ENCODE results near the gene PTRH2. TPM values are rescaled to one million over a fixed set of nuclear protein-coding genes. Genes with fewer than 3 reads are reported as not detected.

Gene PTRH2
- polyA plus RNA-seq, 4 donors = 8.6 to 29.9 (median 20.0) TPM

DNA sequence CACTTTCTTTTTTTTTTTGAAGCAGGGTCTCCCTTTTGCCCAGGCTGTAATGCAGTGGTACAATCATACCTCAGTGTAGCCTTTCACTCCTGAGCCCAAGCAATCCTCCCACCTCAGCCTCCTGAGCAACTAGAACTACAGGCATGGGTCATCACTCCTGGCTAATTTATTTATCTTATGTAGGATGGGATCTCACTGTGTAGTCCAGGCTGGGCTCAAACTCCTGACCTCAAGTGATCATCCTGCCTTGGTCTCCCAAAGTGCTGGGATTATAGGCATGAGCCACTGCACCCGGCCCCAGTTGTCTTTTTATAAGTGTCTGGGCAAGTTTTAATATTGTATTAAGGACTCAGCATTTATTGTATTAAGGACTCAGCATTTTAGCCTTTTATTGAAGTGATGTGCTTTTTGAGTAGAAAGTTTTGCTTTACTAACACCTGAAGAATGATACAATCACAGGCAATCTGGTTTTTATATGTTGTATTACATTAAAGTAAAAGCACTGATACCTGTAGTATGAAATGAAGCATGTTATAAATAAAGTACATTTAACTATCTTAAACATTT is 23.1 kb upstream of the PTRH2 start:
- 91 to 92% (median 91%) methylated on average over 1 of the region's 1 CpG for WGBS, 3 donors
- H3K27me3 ChIP-seq (ENCODE audit: control insufficient read depth in 3 of 3, insufficient read depth in 3 of 3, low read length in 3 of 3) = no peaks in the 10 kb centered on the region
- FAIRE-seq = no peak
- no peak for DNase-seq
- peaks cover 0 to 19% (median 0%) of the 10 kb centered on the region in 3 donors for H3K36me3 ChIP-seq (ENCODE audit: control insufficient read depth in 3 of 3, insufficient read depth in 2 of 3, low read depth in 1 of 3, low read length in 3 of 3)
- H3K27ac ChIP-seq (ENCODE audit: low read depth in 1 of 3, low read length in 2 of 3) = no peak overlapping the region
- peaks cover 0 to 15% (median 0%) of the 10 kb centered on the region in 3 donors for H3K4me1 ChIP-seq (ENCODE audit: control insufficient read depth in 3 of 3, insufficient read depth in 2 of 3, low read depth in 1 of 3, low read length in 2 of 3)
- H3K4me3 ChIP-seq (ENCODE audit: low read depth in 1 of 3, low read length in 3 of 3) = no peak overlapping the region
- no peaks in the 10 kb centered on the region for H3K9me3 ChIP-seq (ENCODE audit: control insufficient read depth in 2 of 2, insufficient read depth in 1 of 2, low read depth in 1 of 2, low read length in 1 of 2)

- no peak overlapping the region for H3K4me3 ChIP-seq (ENCODE audit: low read depth in 1 of 3, low read length in 3 of 3)
- FAIRE-seq = no peak
- H3K27me3 ChIP-seq (ENCODE audit: control insufficient read depth in 3 of 3, insufficient read depth in 3 of 3, low read length in 3 of 3) = no peaks in the 10 kb centered on the region
- no peak for DNase-seq
- H3K27ac ChIP-seq (ENCODE audit: low read depth in 1 of 3, low read length in 2 of 3) = no peak overlapping the region
- peaks cover 0 to 18% (median 3%) of the 10 kb centered on the region in 3 donors for H3K4me1 ChIP-seq (ENCODE audit: control insufficient read depth in 3 of 3, insufficient read depth in 2 of 3, low read depth in 1 of 3, low read length in 2 of 3)
- WGBS, 3 donors = 97 to 98% (median 97%) methylated on average over 1 of the region's 1 CpG
- H3K9me3 ChIP-seq (ENCODE audit: control insufficient read depth in 2 of 2, insufficient read depth in 1 of 2, low read depth in 1 of 2, low read length in 1 of 2) = no peaks in the 10 kb centered on the region
- H3K36me3 ChIP-seq (ENCODE audit: control insufficient read depth in 3 of 3, insufficient read depth in 2 of 3, low read depth in 1 of 3, low read length in 3 of 3) = peaks cover 0 to 13% (median 0%) of the 10 kb centered on the region in 3 donors
Measured at GRCh38 chr17:59727817-59728533, 20.7 kb upstream of the PTRH2 start.

GRCh38 chr17:59725691-59726090 is 18.5 kb upstream of the PTRH2 start:
- Histone ChIP-seq H3K9me3 (ENCODE audit: control insufficient read depth in 2 of 2, insufficient read depth in 1 of 2, low read depth in 1 of 2, low read length in 1 of 2) (no peaks in the 10 kb centered on the region), H3K36me3 (ENCODE audit: control insufficient read depth in 3 of 3, insufficient read depth in 2 of 3, low read depth in 1 of 3, low read length in 3 of 3) (peaks cover 0 to 10% (median 0%) of the 10 kb centered on the region in 3 donors), H3K27me3 (ENCODE audit: control insufficient read depth in 3 of 3, insufficient read depth in 3 of 3, low read length in 3 of 3) (no peaks in the 10 kb centered on the region), H3K4me1 (ENCODE audit: control insufficient read depth in 3 of 3, insufficient read depth in 2 of 3, low read depth in 1 of 3, low read length in 2 of 3) (peaks cover 3 to 26% (median 4%) of the 10 kb centered on the region in 3 donors), H3K4me3 (ENCODE audit: low read depth in 1 of 3, low read length in 3 of 3) (no peak overlapping the region), H3K27ac (ENCODE audit: low read depth in 1 of 3, low read length in 2 of 3) (no peak overlapping the region)
- WGBS, 3 donors = 47 to 74% (median 67%) methylated on average over 2 of the region's 2 CpGs
- no peak for FAIRE-seq
- no peak for DNase-seq

DNA sequence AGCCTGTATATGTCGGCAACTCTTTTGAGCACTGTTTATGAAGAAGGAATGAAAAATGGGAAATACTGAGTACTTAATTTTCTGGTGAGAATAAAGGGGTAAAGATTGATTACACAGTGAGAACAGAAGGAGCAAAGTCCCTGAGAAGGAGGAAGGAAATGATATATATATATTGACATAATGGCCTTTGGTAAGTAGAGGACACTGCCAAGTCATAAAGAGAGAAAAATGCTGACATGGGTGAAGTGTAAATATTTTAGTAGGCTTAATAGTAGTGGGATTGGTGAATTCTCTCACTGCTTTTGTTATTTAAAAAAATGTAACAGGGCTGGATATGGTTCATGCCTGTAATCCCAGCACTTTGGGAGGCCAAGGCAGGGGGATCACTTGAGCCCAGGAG is 16.4 kb upstream of the PTRH2 start:
- WGBS, 3 donors = 19 to 44% (median 31%) methylated on average over 1 of the region's 1 CpG
- FAIRE-seq (no peak), DNase-seq (peak; percentile 62 to 87)
- no peaks in the 10 kb centered on the region for H3K9me3 ChIP-seq (ENCODE audit: control insufficient read depth in 2 of 2, insufficient read depth in 1 of 2, low read depth in 1 of 2, low read length in 1 of 2)
- no peaks in the 10 kb centered on the region for H3K27me3 ChIP-seq (ENCODE audit: control insufficient read depth in 3 of 3, insufficient read depth in 3 of 3, low read length in 3 of 3)
- peaks cover 0 to 6% (median 0%) of the 10 kb centered on the region in 3 donors for H3K36me3 ChIP-seq (ENCODE audit: control insufficient read depth in 3 of 3, insufficient read depth in 2 of 3, low read depth in 1 of 3, low read length in 3 of 3)
- peaks cover 3 to 22% (median 4%) of the 10 kb centered on the region in 3 donors for H3K4me1 ChIP-seq (ENCODE audit: control insufficient read depth in 3 of 3, insufficient read depth in 2 of 3, low read depth in 1 of 3, low read length in 2 of 3)
- H3K4me3 ChIP-seq (ENCODE audit: low read depth in 1 of 3, low read length in 3 of 3) = no peak overlapping the region
- H3K27ac ChIP-seq (ENCODE audit: low read depth in 1 of 3, low read length in 2 of 3) = peak overlapping the region; percentile 47 to 65 (median 64)

DNA sequence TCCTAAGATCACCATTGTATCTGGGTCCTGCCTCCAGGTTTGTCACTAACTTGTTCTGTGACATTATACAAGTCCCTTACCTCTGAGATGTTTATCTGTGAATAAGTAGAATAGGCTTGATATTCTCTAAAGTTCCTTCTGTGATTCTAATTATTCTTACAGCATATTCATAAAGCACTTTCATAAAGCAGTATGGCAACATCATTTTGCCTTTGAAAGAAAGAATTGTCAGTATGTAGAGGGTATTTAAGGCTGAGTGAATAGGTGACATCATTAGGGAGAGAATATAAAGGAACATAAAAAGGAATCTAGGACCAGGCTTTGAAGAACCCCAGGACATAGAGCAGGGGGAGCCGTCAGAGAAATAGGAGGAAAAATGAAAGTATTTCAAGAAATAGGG is 15.8 kb upstream of the PTRH2 start:
- FAIRE-seq = no peak
- Histone ChIP-seq H3K36me3 (ENCODE audit: control insufficient read depth in 3 of 3, insufficient read depth in 2 of 3, low read depth in 1 of 3, low read length in 3 of 3) (peaks cover 0 to 9% (median 0%) of the 10 kb centered on the region in 3 donors), H3K9me3 (ENCODE audit: control insufficient read depth in 2 of 2, insufficient read depth in 1 of 2, low read depth in 1 of 2, low read length in 1 of 2) (no peaks in the 10 kb centered on the region), H3K27ac (ENCODE audit: low read depth in 1 of 3, low read length in 2 of 3) (peak overlapping the region; percentile 27 to 64 (median 59)), H3K27me3 (ENCODE audit: control insufficient read depth in 3 of 3, insufficient read depth in 3 of 3, low read length in 3 of 3) (no peaks in the 10 kb centered on the region), H3K4me3 (ENCODE audit: low read depth in 1 of 3, low read length in 3 of 3) (no peak overlapping the region), H3K4me1 (ENCODE audit: control insufficient read depth in 3 of 3, insufficient read depth in 2 of 3, low read depth in 1 of 3, low read length in 2 of 3) (peaks cover 3 to 22% (median 4%) of the 10 kb centered on the region in 3 donors)
- 18 to 44% (median 29%) methylated on average over 1 of the region's 1 CpG for WGBS, 3 donors
- peak in 1 of 2 donors; percentile 24 for DNase-seq

DNA sequence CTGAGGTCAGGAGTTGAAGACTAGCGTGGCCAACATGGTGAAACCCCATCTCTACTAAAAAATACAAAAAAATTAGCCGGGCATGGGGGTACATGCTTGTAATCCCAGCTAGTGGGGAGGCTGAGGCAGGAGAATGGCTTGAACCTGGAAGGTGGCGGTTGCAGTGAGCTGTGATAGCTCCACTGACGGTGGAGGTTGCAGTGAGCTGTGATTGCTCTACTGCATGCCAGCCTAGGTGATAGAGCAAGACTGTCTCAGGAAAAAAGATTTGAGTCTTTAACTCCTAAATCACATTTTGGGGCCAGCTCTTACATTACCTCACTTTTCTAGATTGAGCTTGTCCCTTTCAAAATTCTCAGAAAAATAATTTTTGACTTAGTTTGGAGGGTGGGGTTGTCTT is 15.4 kb upstream of the PTRH2 start:
- DNase-seq = no peak
- 83 to 93% (median 84%) methylated on average over 4 of the region's 4 CpGs for WGBS, 3 donors
- Histone ChIP-seq H3K36me3 (ENCODE audit: control insufficient read depth in 3 of 3, insufficient read depth in 2 of 3, low read depth in 1 of 3, low read length in 3 of 3) (peaks cover 0 to 11% (median 0%) of the 10 kb centered on the region in 3 donors), H3K27me3 (ENCODE audit: control insufficient read depth in 3 of 3, insufficient read depth in 3 of 3, low read length in 3 of 3) (no peaks in the 10 kb centered on the region), H3K4me3 (ENCODE audit: low read depth in 1 of 3, low read length in 3 of 3) (no peak overlapping the region), H3K4me1 (ENCODE audit: control insufficient read depth in 3 of 3, insufficient read depth in 2 of 3, low read depth in 1 of 3, low read length in 2 of 3) (peaks cover 3 to 22% (median 4%) of the 10 kb centered on the region in 3 donors), H3K9me3 (ENCODE audit: control insufficient read depth in 2 of 2, insufficient read depth in 1 of 2, low read depth in 1 of 2, low read length in 1 of 2) (no peaks in the 10 kb centered on the region), H3K27ac (ENCODE audit: low read depth in 1 of 3, low read length in 2 of 3) (peak overlapping the region; percentile 32 to 64 (median 59))
- no peak for FAIRE-seq

GRCh38 chr17:59719526-59719925 is 12.3 kb upstream of the PTRH2 start:
- Histone ChIP-seq H3K4me1 (ENCODE audit: control insufficient read depth in 3 of 3, insufficient read depth in 2 of 3, low read depth in 1 of 3, low read length in 2 of 3) (peaks cover 2 to 24% (median 4%) of the 10 kb centered on the region in 3 donors), H3K9me3 (ENCODE audit: control insufficient read depth in 2 of 2, insufficient read depth in 1 of 2, low read depth in 1 of 2, low read length in 1 of 2) (no peaks in the 10 kb centered on the region), H3K27ac (ENCODE audit: low read depth in 1 of 3, low read length in 2 of 3) (no peak overlapping the region), H3K4me3 (ENCODE audit: low read depth in 1 of 3, low read length in 3 of 3) (no peak overlapping the region), H3K36me3 (ENCODE audit: control insufficient read depth in 3 of 3, insufficient read depth in 2 of 3, low read depth in 1 of 3, low read length in 3 of 3) (peaks cover 0 to 17% (median 1%) of the 10 kb centered on the region in 3 donors), H3K27me3 (ENCODE audit: control insufficient read depth in 3 of 3, insufficient read depth in 3 of 3, low read length in 3 of 3) (no peaks in the 10 kb centered on the region)
- FAIRE-seq (no peak), DNase-seq (no peak)

DNA sequence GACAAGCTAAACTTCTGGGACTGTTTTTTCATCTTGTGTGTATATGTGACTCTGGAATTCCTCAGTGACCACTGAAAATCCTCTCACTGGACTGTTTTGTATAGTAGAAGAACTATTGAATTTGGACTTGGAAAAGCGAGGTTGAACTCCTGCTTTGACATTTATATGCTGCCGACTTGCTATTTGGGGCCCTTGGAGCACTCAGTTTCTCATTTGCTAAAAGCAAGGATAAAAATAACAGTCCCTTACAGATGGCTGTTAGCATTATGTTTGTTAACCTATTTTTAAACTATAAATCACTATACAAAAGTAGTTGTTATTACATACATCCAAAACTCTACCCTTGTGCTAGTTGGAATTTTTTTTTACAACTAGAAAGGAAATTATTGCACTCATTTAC is 9.2 kb upstream of the PTRH2 start:
- no peak overlapping the region for H3K27ac ChIP-seq (ENCODE audit: low read depth in 1 of 3, low read length in 2 of 3)
- FAIRE-seq = no peak
- H3K4me3 ChIP-seq (ENCODE audit: low read depth in 1 of 3, low read length in 3 of 3) = no peak overlapping the region
- H3K27me3 ChIP-seq (ENCODE audit: control insufficient read depth in 3 of 3, insufficient read depth in 3 of 3, low read length in 3 of 3) = no peaks in the 10 kb centered on the region
- 90 to 95% (median 92%) methylated on average over 2 of the region's 2 CpGs for WGBS, 3 donors
- DNase-seq = no peak
- H3K36me3 ChIP-seq (ENCODE audit: control insufficient read depth in 3 of 3, insufficient read depth in 2 of 3, low read depth in 1 of 3, low read length in 3 of 3) = peaks cover 0 to 17% (median 1%) of the 10 kb centered on the region in 3 donors
- no peaks in the 10 kb centered on the region for H3K9me3 ChIP-seq (ENCODE audit: control insufficient read depth in 2 of 2, insufficient read depth in 1 of 2, low read depth in 1 of 2, low read length in 1 of 2)
- peaks cover 2 to 18% (median 6%) of the 10 kb centered on the region in 3 donors for H3K4me1 ChIP-seq (ENCODE audit: control insufficient read depth in 3 of 3, insufficient read depth in 2 of 3, low read depth in 1 of 3, low read length in 2 of 3)

Data from small intestine (tissue), 7 donors.